H7 (cell line): ENCODE results near the gene RCSD1. TPM values are rescaled to one million over a fixed set of nuclear protein-coding genes. Genes with fewer than 3 reads are reported as not detected.
A peak's percentile ranks its signal among the peaks of the same experiment; 100 is the strongest.

ENCODE experiments used
- DNase-seq: peaks from one replicate; pipeline ENCODE4 v3.0.0; 2012
- H3K27me3 ChIP-seq: 2 replicates; pipeline ENCODE4 v1.6.0; 2011; ENCODE audit warnings: mild to moderate bottlenecking, low read length; ENCODE audit not compliant: control insufficient read depth, insufficient read depth
- H3K36me3 ChIP-seq: replicated peaks from 2 replicates; pipeline ENCODE4 v1.5.1; 2011; ENCODE audit warnings: low read length; ENCODE audit not compliant: control insufficient read depth, insufficient read depth
- H3K4me3 ChIP-seq: 2 replicates; pipeline ENCODE4 v1.5.1; 2011; ENCODE audit warnings: low read depth, mild to moderate bottlenecking, control low read depth, low read length, moderate library complexity; ENCODE audit not compliant: insufficient read depth
- total RNA-seq: library from RNA; depleted of rRNA; stranded (reverse); fragments of >200 nt; shearing (Covaris generic); gene quantifications from 2 replicates; pipeline ENCODE4 v1.2.3, GENCODE V29; 2014

Gene RCSD1
- total RNA-seq, 1 experiment from 2014 or later = 0.31 TPM

- DNase-seq = no peak
- no peaks in the 10 kb centered on the region; the same call in 1 of the 2 replicates for H3K27me3 ChIP-seq
- no peaks in the 10 kb centered on the region for H3K36me3 ChIP-seq
- no peak overlapping the region for H3K4me3 ChIP-seq
Measured at GRCh38 chr1:167676205-167676915, 46.3 kb downstream of the RCSD1 start.

GRCh38 chr1:167676916-167677848 lies 47.1 kb downstream of the RCSD1 start:
- H3K4me3 ChIP-seq = no peak overlapping the region
- H3K36me3 ChIP-seq = no peaks in the 10 kb centered on the region
- H3K27me3 ChIP-seq = no peaks in the 10 kb centered on the region; the same call in 1 of the 2 replicates
- DNase-seq = no peak

GRCh38 chr1:167678422-167678821 lies 48.4 kb downstream of the RCSD1 start:
- Histone ChIP-seq H3K4me3 (no peak overlapping the region), H3K27me3 (no peaks in the 10 kb centered on the region; the same call in 1 of the 2 replicates), H3K36me3 (no peaks in the 10 kb centered on the region)

GRCh38 chr1:167678838-167679237 lies 48.8 kb downstream of the RCSD1 start:
- Histone ChIP-seq H3K36me3 (no peaks in the 10 kb centered on the region), H3K27me3 (no peaks in the 10 kb centered on the region; the same call in 1 of the 2 replicates), H3K4me3 (no peak overlapping the region)
- no peak for DNase-seq

More at GRCh38 chr1:167678422-167678821, 48.4 kb downstream of the RCSD1 start:
- DNase-seq = no peak

GRCh38 chr1:167679714-167680113 lies 49.7 kb downstream of the RCSD1 start:
- no peaks in the 10 kb centered on the region for H3K36me3 ChIP-seq
- no peaks in the 10 kb centered on the region; the same call in 1 of the 2 replicates for H3K27me3 ChIP-seq
- no peak overlapping the region for H3K4me3 ChIP-seq
- no peak for DNase-seq

- Histone ChIP-seq H3K36me3 (no peaks in the 10 kb centered on the region), H3K27me3 (no peaks in the 10 kb centered on the region; the same call in 1 of the 2 replicates), H3K4me3 (no peak overlapping the region)
- DNase-seq = no peak
Measured at GRCh38 chr1:167681024-167681423, 51.0 kb downstream of the RCSD1 start.

- H3K27me3 ChIP-seq = no peaks in the 10 kb centered on the region; the same call in 1 of the 2 replicates
- H3K36me3 ChIP-seq = no peaks in the 10 kb centered on the region
- no peak for DNase-seq
- H3K4me3 ChIP-seq = no peak overlapping the region
Measured at GRCh38 chr1:167681451-167682098, 51.5 kb downstream of the RCSD1 start.

GRCh38 chr1:167683226-167683625 lies 53.2 kb downstream of the RCSD1 start:
- Histone ChIP-seq H3K27me3 (no peaks in the 10 kb centered on the region; the same call in 1 of the 2 replicates), H3K36me3 (no peaks in the 10 kb centered on the region), H3K4me3 (no peak overlapping the region)
- DNase-seq = no peak

- peak; percentile 85 for DNase-seq
- no peaks in the 10 kb centered on the region for H3K36me3 ChIP-seq
- H3K27me3 ChIP-seq = no peaks in the 10 kb centered on the region; the same call in 1 of the 2 replicates
- no peak overlapping the region for H3K4me3 ChIP-seq
Measured at GRCh38 chr1:167683641-167684502, 53.8 kb downstream of the RCSD1 start.

- DNase-seq = no peak
- H3K27me3 ChIP-seq = no peaks in the 10 kb centered on the region; the same call in 1 of the 2 replicates
- H3K36me3 ChIP-seq = no peaks in the 10 kb centered on the region
- no peak overlapping the region for H3K4me3 ChIP-seq
Measured at GRCh38 chr1:167685844-167686243, 55.8 kb downstream of the RCSD1 start.

GRCh38 chr1:167687919-167688519 lies 58.0 kb downstream of the RCSD1 start:
- peak; percentile 80 for DNase-seq
- Histone ChIP-seq H3K36me3 (no peaks in the 10 kb centered on the region), H3K27me3 (no peaks in the 10 kb centered on the region; the same call in 1 of the 2 replicates), H3K4me3 (no peak overlapping the region)

GRCh38 chr1:167689567-167689920 lies 59.5 kb downstream of the RCSD1 start:
- H3K36me3 ChIP-seq = no peaks in the 10 kb centered on the region
- H3K27me3 ChIP-seq = no peaks in the 10 kb centered on the region; the same call in 1 of the 2 replicates
- no peak overlapping the region for H3K4me3 ChIP-seq

GRCh38 chr1:167690053-167690452 lies 60.0 kb downstream of the RCSD1 start:
- no peaks in the 10 kb centered on the region; the same call in 1 of the 2 replicates for H3K27me3 ChIP-seq
- H3K4me3 ChIP-seq = no peak overlapping the region
- no peaks in the 10 kb centered on the region for H3K36me3 ChIP-seq
- no peak for DNase-seq

More at GRCh38 chr1:167689567-167689920, 59.5 kb downstream of the RCSD1 start:
- no peak for DNase-seq
